GM18909 (cell line): ENCODE measurements around the gene TECRL.

Experiments used
- ATAC-seq: cut with Tn5 transposase; IDR thresholded peaks from one replicate; pipeline ENCODE4 v1.9.1; 2021; ENCODE audit warnings: mild to moderate bottlenecking; ENCODE audit not compliant: unreplicated experiment, poor library complexity

The TECRL gene, protein sequence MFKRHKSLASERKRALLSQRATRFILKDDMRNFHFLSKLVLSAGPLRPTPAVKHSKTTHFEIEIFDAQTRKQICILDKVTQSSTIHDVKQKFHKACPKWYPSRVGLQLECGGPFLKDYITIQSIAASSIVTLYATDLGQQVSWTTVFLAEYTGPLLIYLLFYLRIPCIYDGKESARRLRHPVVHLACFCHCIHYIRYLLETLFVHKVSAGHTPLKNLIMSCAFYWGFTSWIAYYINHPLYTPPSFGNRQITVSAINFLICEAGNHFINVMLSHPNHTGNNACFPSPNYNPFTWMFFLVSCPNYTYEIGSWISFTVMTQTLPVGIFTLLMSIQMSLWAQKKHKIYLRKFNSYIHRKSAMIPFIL

GRCh38 chr4:64409300-64409699 lies at the start of gene TECRL:
TECRL (minus strand) TSS chr4:64409450; CDS start chr4:64409351, 99 bp downstream.
- ATAC-seq: no peak

DNA sequence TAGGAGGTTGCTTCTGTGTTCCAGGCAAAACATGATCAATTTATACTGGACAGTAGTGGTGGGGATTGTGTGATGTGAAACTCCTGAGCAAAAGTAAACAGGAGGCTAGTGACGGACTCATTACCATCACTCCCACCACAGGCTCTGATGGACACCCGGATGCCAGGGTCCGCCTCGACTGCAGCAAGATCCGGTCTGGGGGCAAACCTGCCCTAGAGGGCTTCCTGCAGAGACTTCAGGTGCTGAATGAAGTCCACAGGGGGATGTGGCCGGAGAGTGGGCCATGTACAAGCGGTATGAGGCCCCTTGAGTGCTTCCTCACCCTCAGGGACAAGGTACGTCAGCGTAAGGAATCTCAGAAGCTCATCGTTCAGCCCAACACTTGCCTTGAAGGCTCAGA lies 23.4 kb upstream of the TECRL start:
- no peak for ATAC-seq

GRCh38 chr4:64430933-64431332 lies 21.7 kb upstream of the TECRL start:
- no peak for ATAC-seq

GRCh38 chr4:64417974-64418373 lies 8.7 kb upstream of the TECRL start:
- no peak for ATAC-seq

GRCh38 chr4:64407000-64407399 lies 2.2 kb downstream of the TECRL start:
- no peak for ATAC-seq

- no peak for ATAC-seq
Measured at GRCh38 chr4:64405761-64406160, 3.5 kb downstream of the TECRL start.

DNA sequence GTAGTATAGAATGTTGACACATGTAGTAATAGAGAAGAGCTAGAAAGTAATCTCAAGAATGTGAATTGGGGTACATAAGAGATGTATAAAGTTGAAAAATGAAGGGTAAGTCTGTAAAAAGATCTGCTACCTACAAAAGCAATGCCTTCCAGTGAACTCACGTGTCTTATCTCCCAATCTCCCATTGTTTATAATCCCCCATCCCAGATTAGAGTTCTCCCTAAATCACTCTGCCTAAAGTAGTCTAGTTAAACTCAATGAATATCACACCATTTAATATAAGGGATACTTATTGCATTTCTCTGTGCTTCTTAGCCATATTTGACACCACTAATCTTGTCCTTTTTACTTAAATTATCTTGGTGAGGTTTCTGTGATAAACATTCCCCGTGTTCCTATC lies 6.6 kb downstream of the TECRL start:
- ATAC-seq: no peak

GRCh38 chr4:64399313-64400109 lies 9.7 kb downstream of the TECRL start:
- ATAC-seq: no peak

DNA sequence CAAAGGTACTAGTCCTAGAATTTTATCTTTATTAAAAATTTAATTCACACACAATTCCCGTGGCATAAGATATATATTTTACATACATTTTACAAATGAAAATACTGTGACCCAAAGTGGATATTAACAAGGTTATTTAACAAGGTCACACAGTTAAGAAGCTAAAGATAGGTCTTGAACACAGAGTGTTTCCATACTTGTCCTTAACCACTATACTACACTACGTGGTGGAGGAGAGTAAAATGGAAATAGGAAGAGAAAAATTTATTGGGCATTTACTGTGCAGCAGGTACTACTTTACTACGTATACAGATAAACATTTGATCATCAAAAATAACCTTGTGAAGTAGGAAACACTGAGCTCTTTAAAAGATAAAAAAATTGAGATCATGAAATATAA lies 14.8 kb downstream of the TECRL start:
- ATAC-seq: no peak

DNA sequence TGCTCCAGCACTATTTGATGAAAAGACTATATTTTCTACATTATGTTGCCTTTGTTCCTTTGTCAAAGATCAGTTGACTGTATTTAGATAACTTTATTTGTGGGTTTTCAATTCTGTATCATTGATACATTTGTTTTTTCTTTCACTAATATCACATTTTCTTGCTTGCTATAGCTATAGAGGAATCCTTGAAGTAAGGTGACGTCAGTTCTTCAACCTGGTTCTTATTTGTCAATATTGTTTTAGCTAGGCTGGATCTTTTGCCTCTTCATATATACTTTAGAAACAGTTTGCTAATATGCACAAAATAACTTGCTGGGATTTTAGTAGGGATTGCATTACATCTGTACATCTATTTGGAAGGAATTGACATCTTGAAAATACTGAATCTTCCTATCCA lies 21.0 kb downstream of the TECRL start:
- ATAC-seq: no peak

DNA sequence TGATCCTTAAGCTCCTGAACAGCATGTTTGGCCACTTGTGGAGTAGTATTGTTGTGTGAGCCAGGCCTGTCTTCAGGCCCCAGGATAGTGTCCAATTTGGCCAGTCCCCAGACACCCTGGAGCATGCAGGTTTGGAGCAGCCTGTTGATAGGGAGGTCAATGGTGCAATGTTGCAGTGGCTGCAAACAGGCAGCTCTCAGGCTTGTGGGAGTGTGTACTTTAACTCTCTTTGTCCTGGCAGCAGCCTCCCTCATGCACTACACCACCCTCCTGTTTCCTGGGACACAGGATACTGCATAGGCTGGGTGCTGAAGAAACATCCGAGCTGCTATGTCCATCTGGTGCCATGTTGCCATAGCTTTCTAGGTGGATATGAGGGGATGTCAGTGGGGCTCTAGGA lies 24.0 kb downstream of the TECRL start:
- no peak for ATAC-seq

DNA sequence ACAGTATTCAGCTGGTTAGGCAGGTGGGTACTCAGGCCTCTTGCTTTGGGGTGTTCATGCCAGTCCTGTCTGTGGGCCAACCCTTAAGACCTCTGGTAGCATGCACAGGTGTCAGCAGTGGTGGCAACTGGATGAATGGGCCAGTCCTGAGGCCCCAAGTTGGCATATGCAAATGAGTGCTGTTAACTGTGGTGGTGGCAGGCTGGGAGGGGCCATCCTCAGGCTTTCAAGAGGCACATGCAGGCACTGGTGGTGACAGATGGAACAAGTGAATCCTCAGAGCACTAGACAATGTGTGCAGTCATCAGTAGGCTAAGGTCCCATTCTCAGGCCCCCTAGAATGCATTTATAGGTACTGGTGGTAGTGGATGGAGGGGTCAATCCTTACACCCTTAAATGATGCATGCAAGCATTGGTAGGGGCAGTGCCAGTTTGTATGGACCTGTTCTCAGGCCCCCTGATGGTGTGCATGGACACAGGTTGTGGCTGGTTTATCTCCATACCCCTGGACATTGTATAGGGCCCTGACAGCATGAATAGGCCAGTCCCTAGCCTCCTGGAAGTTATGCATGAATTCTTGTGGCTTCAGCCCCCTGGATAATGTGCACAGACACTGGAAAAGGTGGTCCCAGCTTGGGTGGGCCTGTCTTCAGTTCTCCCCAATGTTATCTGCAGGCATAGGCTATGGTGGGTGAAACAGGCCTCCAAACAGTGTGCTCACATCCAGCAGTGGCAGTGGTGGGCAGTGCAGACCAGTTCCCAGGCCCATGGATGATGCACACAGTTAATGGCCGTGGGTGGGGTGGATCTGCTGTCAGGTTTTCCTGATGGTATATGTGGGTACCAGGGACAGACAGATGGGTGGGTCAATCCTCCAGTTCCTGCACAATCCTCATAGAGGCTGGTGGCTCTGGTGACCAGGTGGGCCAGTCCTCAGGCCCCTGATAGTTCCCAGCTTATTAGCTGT lies 24.7 kb downstream of the TECRL start:
- no peak for ATAC-seq

- no peak for ATAC-seq
Measured at GRCh38 chr4:64368741-64369140, 40.5 kb downstream of the TECRL start.

DNA sequence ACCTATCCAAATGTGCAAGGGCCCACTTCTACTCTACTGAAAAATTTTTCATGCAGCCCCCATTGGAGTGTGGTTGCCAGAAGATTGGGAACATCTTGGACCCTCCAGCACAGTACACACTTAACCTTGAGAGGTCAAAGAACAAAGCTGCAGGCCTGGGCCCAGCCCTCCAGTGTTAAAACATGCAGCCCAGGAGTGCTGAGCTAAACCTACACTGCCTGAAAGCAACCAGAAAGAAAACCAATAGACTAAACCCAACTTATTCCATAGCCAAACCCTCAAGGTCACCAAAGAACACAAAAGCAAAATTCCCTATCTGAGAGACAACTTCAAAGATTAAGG lies 47.9 kb downstream of the TECRL start:
- ATAC-seq: no peak

DNA sequence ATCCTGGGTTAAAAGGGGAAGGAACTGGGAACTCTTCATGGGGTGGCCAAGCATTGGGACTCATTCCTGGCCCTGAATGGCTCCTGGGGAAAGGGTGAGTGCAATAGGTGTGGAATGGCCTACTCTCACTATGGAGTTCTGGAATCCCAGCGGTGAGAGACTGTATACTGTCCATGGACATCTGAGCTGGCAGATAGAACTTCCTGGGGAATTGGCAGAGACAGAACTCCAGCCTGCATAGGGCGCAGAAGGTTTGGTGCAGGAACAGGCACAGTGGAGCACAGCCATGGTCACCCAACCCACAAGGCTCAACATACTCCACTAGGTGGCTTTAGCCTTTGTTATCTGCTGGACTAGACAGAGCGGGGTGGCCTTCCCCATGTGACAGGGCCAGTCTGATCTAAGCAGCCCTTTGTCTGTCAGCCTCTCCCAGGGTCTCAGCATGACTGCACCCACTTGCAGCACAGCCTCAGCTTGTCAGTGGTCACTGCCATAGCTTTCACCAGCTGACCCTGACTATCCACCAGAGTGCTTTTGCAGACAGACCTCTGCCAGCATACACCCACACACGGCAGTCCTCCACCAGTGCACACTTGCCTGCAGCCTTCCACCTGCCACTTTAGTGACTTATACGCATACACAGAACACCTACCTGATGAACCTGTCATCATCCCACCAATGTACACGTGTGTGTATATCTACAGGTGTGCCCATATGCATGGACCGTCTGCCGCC lies 48.4 kb downstream of the TECRL start:
- no peak for ATAC-seq

DNA sequence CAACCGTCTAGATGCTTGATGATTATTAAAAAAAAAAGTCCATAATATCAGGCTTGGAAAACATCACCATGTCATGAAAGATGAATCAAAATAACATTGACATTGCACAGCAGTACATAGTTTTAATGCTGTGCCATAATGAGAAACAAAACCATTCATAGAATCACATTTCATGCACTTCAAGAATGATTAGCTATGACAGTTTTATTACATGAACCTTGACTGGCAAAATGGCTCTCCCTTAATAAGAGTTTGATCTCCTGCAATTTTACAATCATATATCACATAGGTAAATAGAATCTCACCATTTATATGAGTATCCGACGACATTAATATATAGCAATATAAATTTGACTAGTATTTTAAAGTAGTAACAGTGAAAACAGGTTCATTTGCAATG lies 49.8 kb downstream of the TECRL start:
- no peak for ATAC-seq

DNA sequence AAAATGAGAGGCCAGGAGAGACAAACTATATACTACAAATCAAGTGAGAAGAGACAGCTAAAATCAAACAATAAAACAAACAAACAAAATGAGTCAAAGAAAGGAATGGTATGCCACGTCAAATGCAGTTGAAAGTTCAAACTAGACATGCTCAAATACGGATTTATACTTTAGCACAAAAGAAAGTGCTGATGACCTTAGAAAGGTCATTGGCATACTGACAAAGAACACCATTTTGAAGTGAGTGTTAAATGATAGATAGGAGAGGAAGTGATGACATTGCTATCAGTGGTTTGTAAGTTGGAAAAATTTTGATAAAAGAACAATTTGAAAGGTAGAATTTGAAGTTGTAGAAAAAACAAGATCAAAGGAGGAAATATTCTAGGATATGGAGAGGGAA lies 55.3 kb downstream of the TECRL start:
- no peak for ATAC-seq

GRCh38 chr4:64341711-64342110 lies 67.5 kb downstream of the TECRL start:
- no peak for ATAC-seq

- ATAC-seq: no peak
Measured at GRCh38 chr4:64340218-64341110, 68.8 kb downstream of the TECRL start.
